ENCODE measurements around the gene GAD2.

GAD2 gene

DNA sequence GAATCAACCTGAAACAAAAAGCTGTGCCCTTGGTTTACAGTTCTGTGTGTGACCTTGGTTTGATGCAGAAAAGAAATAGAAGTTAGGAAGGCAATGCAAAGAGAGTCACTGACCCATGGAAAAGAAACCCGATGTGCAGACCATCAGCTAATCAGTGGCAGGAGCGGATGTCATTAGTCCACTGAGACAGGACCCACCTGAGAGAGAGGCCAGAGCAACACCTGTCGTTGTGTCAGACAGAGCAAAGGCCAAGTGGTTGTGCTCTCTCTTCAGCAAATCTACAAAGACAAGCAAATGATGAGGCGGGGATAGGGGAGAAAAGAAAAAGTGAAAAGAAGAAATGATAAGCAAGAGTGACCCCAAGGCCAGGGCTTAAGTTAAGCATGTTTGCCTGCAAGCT lies 8.7 kb downstream of the GAD2 start:
- DNase-seq = no peak

DNA sequence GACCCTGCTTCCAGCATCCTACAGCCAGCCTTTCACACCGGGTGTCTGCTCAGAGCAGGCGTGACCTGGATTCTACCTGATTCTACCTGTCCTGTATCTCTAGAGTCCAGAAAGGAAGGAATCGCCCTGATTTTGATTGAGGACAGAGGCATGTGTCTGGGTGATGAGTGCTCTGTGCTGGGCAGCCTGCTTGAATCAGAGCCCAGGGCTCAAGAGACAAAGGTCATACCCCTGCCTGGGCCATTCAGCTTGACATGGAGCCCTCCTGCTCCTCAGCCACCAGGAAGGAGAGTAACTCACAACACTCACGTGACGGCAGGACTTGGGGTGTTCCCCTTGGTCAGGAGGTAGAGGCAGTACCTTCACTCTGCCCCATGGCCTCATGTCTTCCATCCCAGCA lies 11.2 kb downstream of the GAD2 start:
- DNase-seq = no peak

DNA sequence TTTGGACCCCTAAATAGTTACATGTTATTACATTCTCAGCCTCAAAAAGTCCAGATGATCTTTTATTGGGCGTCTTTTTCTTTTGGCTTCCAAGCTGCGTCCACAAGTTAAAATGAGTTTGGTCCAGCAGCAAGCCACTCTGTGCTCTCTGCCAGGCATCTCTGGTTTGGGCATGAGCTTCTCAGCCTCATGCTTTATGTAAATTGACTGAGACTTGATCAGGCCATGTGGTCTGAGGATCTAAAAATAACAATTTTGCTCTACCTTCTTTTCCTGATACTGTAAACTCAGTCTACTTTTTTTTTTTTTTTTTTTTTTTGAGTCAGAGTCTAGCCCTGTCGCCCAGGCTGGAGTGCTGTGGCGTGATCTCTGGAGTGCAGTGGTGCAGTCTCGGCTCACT lies 15.6 kb downstream of the GAD2 start:
- no peak for DNase-seq

DNA sequence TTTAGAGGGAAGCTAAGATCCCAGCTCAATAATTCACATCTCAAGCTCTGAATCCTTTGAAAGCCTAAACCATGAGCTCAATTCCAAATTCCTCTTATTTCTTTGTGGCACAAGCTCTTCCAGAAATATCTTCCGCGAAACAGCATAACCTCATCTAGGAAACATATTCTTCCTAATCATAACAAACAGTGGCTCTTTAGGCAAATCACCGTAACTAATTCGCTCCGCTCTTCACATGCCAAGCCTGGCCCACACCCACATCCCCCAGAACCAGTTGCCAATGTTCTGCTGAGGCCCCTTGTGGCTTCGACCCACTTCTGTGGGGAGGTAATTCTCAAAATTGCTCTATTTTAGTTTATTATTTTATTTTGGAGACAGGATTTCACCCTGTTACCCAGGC lies 19.2 kb downstream of the GAD2 start:
- DNase-seq = no peak

DNA sequence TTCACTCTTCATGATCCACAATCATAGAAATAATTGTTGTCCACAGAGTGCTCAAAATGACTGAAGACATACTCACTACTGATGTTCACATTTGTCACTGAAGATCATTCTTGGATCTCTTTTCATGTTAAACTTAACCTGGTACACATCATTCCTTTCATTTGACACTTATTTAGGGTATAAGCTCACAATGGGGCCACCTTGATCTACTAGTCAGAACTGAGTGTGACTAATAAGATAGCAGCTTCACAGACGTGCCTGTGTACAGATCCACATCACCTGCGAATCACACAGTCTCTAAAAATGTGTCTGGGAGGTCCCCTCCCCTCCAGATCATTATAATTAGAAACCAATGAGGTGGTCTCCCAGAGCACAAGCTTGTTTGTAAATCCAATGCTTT lies 21.8 kb downstream of the GAD2 start:
- no peak for DNase-seq

DNA sequence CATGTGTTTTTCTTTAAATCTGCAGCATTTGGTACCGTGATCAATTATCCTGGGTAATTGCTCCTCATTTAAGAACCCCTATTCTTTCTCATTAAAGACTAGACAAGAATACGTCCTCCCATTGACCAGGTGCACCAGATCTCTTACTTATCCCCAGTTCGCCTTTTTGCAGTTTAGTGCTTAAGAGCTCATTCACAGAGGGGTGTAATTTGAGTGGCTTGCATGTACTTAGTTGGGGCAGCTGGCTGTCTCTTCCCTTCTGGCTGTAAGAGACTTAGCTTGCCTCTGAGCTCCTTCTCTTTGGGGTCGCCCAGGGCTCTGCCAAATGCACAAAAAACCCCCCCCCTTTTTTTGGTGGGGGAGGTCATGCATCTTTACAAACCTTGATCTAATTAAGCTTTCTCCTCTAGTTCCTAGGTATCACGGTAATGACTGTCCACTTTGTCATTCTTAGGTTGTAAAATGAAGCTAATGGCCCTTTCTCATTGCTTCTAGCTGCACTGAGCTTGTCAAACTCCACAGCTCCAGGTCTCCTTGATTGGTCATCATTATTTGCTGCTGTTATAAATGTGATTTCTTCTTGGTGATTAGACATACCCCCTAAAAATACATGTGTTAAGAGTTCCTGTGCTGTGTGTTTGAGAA lies 26.3 kb downstream of the GAD2 start:
- DNase-seq = no peak

DNA sequence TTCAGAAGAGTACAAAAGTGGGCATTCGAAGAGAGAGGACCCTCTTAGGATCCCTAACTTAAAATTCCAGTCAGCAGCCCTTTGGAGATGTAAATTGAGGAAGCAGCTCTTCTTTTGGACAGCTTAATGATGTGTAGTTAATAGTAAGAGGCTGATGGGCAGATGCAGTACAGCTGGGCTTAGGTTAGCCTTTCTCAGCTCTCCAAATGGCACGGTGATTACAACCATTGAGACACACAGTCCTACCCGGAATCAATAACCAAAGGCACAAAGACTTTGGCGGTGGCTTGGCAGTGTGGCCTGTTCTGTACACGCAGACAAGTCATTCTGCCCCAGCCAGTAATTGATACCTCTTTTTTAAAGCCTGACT lies 26.8 kb downstream of the GAD2 start:
- DNase-seq = no peak

DNA sequence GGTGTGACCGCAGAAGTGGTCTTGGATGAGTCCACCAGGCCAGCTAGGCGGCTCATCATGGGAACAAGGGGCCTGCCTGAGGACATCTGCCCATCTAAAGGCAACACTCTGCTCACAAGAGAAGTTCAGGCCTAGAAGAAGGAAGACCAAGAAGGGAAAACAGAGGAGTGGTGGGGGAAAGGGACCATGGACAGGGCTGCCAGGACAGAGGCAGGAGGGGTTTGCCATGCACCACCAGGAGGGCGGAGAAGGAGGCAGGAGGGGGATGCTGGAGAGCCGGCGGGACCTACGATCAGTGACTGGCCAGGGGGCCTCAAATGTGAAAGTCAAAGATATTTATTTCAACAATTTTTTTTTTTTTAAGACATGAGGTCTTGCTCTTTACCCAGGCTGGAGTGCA lies 33.1 kb downstream of the GAD2 start:
- DNase-seq = no peak

DNA sequence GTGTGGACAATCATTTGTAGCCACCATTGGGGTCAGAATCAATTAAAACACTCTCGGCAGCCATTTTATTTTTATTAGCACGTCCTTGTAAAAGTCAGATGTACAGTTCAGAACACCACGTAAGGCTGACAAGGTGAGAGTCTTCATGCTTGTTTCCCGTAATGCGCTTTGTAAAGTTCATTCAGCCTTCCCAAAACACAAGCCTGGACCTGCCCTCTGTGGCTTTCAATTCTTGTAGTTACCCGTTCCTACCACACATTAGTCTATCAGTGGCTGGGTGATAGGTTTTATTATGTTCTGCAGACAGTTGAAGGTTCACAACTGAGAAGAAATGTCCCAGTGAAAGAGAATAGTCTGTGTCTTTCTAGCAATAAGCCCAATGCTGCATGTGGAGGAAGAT lies 35.4 kb downstream of the GAD2 start:
- no peak for DNase-seq

DNA sequence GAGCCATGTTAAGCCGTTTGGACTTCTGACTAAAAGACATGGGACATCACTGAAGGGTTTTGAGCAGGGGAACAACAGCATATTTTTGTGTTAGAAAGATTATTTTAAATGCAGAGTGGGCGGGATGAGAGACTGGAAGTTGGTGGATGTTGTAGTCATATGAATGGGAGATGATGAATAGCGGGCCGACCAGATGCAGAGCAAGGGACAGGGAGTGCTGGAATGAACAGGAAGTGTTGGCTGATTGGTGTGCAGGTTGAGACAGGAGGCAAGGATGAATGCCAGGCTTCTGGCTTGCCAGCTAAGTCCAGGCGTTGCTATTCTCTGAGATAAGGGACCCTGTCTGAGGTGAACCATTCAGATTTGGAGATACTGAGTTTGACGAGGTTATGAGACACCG lies 38.0 kb downstream of the GAD2 start:
- no peak for DNase-seq

DNA sequence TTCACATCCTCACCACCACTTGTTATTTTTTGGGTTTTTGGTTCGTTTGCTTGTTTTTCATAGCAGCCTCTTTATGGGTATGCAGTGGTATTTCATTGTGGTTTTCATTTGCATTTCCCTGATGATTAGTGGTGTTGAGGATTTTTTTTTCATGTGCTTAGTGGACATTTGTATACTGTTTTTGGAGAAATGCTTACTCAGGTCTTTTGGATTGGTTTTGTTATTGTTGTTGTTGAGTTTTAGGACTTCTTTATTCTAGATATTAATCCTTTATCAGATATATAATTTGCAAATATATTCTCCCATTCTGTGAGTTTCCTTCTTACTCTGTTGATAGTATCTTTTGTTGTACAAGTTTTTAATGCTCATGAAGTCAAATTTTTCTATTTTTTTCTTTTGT lies 42.8 kb downstream of the GAD2 start:
- DNase-seq = no peak

DNA sequence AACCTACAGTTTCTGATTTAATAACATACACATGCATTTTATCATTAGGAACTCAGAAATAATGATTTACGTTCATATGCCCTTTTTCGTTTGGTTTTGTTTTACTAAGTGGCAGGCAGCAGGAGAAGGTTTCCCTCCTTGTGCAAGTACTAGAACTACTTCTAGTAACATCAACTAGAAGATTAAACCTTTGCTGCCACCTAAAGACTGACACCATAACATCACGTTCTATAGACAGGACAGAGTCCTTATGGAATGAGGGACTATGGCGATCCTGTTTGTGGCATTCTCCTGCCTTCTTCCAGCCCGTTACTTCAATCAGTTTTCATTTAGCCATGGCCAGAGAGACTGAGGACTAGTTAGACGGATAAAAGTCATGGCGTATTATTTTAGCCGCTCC lies 53.2 kb downstream of the GAD2 start:
- no peak for DNase-seq

DNA sequence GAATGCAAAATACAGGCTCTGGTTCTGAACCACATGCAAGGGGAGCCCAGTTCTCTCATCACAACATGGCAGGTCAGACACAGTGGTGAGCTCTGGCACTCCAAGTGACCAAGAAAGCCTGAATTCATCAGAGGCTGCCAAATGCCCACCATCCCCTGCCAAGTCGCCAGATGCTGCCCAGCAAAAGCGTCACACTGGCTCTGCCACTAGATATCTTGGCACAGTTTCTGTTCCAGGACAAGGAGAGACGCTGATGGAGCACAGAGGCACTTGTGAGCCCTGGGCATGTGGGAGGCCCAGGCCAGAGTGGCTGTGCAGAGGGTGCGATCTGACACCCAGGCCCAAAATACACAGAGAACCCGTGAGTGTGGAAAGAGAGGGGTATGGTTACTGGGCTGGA lies 57.8 kb downstream of the GAD2 start:
- DNase-seq = no peak

DNA sequence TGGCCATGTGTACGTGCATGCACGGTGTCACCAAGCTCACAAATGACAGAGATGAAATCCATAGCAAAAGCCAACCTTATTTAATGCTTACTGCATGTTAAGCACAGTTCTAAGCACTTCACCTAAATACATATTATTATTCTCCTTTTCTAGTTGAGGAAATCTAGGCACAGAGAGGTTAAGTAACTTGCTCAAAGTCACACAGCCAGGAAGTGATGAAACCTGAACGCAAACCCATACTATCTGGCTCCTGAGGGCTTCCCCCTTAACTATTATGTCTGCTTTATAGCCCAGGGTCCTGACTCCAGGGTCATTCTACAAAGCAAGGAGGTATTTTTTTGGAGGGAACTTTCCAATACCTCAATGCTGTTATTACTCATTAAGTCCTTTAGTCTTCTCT lies 61.7 kb downstream of the GAD2 start:
- no peak for DNase-seq

DNA sequence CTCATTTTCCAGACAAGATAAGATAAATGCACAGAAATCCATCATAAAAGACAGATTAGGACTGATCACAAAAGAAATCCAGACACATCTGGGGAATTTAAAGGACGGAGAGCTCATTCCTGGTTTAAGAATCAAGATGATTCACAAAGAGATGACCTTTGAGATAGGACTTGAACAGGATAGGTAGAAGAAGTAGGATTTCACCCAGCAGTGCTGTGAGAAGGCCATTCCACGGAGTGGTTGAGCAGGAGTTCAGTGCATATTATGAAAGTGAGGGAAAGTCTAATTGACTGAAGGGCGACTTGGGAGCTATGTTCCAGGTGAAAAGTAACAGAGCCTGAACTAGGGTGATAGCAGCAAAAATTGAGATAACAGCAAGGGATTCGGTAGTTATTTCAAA lies 73.7 kb downstream of the GAD2 start:
- no peak for DNase-seq

DNA sequence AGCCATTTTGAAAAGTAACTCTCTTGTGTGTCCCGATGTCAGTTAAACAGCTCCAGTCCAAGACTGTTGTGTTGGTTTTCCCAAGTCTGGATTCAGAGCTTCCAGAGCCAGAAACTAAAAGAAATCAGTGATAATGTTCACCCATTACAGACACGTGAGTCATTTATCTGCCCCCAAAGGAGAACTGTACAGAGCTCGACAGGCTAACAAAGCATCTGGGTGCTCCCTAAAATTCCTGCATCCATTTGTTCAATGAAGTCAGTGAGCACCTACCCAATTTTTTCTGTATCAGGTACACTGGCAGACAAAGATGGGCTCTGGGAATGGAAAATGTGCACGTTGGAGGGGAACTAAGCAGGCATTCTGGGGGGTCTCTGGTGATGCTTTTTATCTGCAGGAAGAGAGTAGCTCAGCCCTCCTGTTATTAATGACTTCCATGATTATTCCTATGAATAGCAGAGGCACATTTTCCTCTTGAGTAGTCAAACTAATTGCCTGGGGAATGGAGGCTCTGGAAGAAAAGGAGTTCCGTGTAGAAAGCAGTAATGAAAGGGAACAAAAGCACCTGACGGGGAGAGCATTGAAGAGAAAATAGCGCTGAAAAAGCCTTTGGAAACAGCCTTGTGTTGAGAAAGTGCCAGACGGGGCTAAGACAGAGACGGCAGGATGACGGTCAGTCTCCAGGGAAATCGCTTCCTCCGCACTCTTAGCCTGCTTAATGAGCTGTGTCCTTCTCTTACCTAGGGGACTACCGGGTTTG lies 75.3 kb downstream of the GAD2 start:
- DNase-seq = no peak

DNA sequence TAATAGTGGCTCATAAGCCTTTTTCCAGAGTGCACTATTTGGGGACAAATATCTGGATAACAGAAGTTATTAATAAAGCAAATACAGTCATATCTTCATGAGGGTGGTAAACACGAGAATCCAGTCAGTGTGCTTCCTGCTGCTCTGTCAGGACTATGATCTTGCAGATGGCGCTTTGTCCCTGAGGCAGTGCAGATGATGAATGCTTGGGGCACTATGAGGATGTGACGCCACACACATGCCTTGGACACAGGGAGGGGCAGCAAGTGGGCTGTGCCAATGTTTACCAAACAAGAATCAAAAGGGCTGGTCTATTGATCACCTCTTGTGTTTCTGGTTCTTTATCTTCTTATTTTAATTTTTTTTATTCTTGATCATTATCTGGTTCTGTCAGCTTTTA lies 79.8 kb downstream of the GAD2 start:
- DNase-seq = no peak

DNA sequence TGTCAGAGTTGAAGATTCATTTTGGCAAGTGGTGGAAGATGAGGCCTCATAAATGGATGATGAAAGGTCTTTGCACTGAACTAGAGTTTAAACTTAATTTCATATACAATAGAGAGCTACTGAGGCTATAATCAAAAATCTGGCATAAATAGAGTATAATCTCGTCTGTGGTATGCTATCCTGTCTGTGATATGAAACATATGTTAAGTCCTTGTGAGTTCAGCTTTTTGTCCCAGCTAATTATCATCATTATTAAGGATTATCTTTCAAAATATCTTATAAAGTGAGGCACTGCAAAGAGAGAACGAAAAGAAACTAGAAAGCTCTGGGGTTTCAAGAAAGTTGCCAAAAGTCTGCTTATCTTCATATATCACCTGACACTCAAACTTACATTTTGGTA lies 83.4 kb downstream of the GAD2 start:
- no peak for DNase-seq

DNA sequence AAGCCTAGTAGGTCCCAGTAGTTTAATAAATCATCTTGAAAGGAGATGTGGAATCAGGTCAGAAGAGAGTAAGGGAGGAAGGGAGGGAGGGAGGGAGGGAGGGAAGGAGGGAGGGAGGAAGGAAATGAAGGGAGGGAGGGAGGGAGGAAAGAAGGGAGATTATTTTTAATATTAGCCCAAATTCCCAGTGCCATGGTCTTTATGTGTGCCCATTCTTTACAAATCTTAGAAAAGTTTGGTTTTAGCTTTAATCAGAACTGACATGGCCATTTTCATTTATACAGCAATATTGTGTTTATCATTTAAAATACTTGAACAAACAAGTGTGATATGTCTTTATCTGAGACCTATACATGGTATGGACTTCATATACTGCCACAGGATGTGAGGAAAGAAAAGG lies 86.8 kb downstream of the GAD2 start:
- DNase-seq = no peak

DNA sequence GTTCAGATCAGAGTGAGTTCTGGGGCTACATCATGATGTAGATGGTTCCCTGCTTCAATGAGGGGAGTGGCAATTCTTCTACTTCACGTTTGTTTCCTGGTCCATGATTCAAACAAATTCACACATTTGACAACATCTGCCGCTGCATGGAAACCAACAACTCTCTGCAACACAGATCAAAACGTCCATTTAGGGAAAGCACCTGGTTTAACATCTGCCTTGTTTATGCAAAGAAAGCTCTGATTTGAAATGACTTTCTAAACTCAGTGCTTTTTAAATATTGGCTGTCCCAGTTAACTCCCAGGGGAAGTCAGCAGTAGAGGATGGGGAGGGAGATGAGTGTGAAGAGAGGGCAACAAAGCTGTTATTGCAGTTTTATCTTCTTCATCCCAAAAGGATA lies 93.8 kb downstream of the GAD2 start:
- no peak for DNase-seq

DNA sequence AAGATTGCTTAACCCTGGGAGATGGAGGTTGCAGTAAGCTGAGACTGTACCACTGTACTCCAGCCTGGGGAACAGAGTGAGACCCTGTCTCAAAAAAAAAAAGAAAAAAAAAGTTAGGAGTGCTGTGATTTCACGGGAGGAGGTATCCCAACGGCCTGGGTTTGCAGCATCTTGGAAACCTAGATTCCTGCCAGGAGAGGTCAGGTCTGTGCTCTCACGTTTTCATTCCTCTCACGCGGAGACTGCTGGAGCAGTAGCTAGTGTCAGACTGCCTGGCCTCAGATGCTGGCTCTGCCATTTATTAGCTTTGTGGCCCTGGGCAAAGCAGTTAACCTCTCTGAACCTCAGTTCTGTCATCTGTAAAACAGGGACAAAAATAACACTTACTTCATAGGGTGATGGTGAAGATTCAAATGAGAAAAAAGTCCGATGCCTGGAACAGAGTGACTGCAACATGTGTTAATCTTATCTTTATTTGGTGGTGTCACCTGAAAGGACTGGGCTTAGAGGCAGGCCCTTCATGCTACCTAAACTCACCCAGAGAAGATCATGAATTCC lies 94.9 kb downstream of the GAD2 start:
- DNase-seq = no peak

DNA sequence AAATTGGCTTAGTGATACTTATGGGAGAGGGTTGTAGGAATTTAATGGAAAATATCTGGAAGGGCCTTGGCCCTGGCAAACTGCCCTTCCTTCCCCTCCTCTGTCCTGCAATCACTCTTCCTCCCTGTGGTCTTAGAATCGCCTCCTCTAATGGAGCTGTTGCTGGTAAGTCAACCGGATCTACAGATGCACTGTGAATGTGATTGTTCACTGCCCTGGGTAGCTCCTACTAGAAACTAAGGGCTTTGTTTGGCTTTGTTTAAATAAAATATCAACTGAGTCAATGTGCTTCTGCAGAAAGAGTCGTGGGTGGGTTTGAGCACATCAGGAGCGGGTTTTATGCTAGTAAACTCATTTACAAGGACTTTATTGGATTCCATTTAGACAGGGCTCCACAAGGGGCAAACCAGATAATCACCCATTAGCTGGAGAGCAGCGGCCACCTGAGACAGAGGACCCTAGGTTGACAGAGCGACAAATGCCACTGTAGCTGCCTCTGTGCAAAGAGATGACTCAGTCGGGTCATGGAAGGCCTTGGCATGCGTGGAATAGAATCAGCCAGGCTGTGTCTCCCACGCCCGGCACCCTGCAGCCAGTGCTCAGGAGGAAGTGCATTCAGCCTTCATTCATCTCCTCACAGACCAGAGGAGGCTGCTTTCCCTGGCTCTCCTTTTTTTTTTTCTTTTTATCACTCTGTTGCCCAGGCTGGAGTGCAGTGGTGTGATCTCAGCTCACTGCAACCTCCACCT lies 97.9 kb downstream of the GAD2 start:
- no peak for DNase-seq

DNA sequence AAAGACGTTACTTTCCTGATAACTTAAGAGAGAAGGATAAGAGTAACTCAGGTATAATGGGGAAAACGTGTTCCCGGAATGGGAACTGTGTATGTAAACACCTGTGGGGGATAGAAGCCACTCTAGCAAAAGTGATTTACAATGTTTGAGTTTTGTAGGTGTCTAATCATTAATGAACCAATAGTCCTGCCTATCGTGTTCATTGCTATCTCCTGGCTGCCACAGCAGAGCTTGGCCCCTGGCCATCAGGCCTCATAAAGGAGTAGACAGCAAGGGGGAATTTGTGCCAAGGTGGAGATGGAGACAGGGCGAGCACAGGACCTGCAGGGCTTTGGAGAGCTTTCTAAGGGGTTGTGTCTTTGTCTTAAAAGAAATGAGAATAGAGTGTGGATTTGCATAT lies 102.1 kb downstream of the GAD2 start:
- DNase-seq = no peak

DNA sequence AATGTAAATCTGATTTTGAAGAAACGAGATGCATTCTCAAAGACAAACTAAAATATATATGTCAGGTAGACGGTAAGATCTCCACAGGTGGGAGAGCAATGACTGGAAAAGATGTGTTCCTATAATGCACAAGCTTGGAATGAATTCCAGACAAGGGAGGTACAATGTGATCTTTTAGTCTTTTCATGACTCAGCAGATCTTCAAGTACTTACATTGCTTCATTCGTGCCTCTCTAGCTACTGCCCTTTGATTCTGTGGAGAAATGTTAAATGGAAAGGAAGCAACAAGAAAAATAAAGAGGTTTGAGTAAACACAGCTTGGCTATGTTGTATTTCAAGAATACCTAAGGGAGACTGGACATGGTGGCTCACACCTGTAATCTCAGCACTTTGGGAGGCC lies 106.6 kb downstream of the GAD2 start:
- no peak for DNase-seq

Data from NCI-H345 (cell line).